ENCODE data around the gene ZNF429.

DNA sequence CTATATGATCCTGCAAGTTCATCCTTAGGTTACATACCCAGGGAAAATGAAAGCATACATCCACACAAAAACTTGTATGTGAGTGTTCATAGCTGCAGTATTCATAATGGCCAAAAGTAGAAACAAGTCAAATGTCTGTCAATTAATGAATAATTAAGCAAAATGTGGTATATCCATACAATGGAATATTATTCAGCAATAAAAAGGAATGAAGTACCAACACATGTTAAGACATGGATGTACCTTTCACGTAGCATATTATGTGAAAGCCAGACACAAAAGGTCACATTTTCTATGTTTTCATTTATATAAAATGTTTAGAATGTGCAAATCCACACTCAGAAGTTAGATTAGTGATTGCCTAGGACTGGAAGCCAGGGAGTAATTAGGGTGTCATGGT lies 75.4 kb downstream of the ZNF429 start:
- no peak for TF ChIP-seq POLR2AphosphoS5 (IDR thresholded peaks at IDR 0.05; ENCODE audit: borderline replicate concordance, low read depth, low read length)
- TF ChIP-seq FOXP2 (optimal IDR thresholded peaks at IDR 0.05; ENCODE audit: control extremely low read depth, extremely low read length, insufficient read depth), result no peak

Measured in SK-N-MC (cell line).